H1 (cell line): ENCODE measurements around the gene STAM. TPM values are rescaled to one million over a fixed set of nuclear protein-coding genes. Genes with fewer than 3 reads are reported as not detected.

Source experiments
- CTCF ChIA-PET: fragments of 300-600 bp; sonication (Branson Sonifier 250); formaldehyde crosslinking; loops from one replicate; lab custom pipeline; 2021; ENCODE audit not compliant: partially characterized antibody; lab: Charles Lee
- POLR2A ChIA-PET: fragments of 300-600 bp; sonication (Branson Sonifier 250); formaldehyde crosslinking; loops from one replicate; lab custom pipeline; 2021; ENCODE audit warnings: inconsistent platforms; ENCODE audit not compliant: partially characterized antibody; lab: Charles Lee
- DNase-seq, 2 experiments: peaks; one replicate each; pipeline versions ENCODE4 v3.0.0 to v3.0.0-alpha.2; 2010 to 2022; ENCODE audit warnings: low spot score in 2 of 2, low read depth in 1 of 2, mixed read lengths in 1 of 2
- FAIRE-seq: peaks from 2 replicates; lab custom pipeline; 2011; peaks lifted over from hg19 to GRCh38; lab: Jason Lieb, UNC
- H2AFZ ChIP-seq: 2 replicates; pipeline ENCODE4 v1.8.1; 2012; ENCODE audit warnings: low read length, inconsistent platforms
- H2AK5ac ChIP-seq: 2 replicates; pipeline ENCODE4 v1.6.1; 2013; ENCODE audit warnings: low read depth, low read length
- H2BK120ac ChIP-seq: replicated peaks from 2 replicates; pipeline ENCODE3; 2013; ENCODE audit warnings: low read depth, low read length, inconsistent platforms
- H2BK12ac ChIP-seq: 2 replicates; pipeline ENCODE4 v1.6.1; 2013; ENCODE audit warnings: low read depth, low read length
- H2BK15ac ChIP-seq: 2 replicates; pipeline ENCODE4 v1.6.1; 2013; ENCODE audit warnings: low read length
- H2BK20ac ChIP-seq: 2 replicates; pipeline ENCODE4 v1.6.1; 2013; ENCODE audit warnings: low read length
- H2BK5ac ChIP-seq: 2 replicates; pipeline ENCODE4 v1.6.1; 2013; ENCODE audit warnings: low read depth, low read length
- H3K14ac ChIP-seq: 2 replicates; pipeline ENCODE4 v1.6.1; 2013; ENCODE audit warnings: inconsistent platforms; ENCODE audit not compliant: insufficient read length
- H3K18ac ChIP-seq: 2 replicates; pipeline ENCODE4 v1.6.1; 2013; ENCODE audit warnings: low read length; ENCODE audit errors: extremely low read depth
- H3K23ac ChIP-seq: 2 replicates; pipeline ENCODE4 v1.6.1; 2013; ENCODE audit warnings: inconsistent platforms; ENCODE audit not compliant: insufficient read length
- H3K23me2 ChIP-seq: 2 replicates; pipeline ENCODE4 v1.6.1; 2013; ENCODE audit warnings: low read depth, low read length
- H3K27ac ChIP-seq: 2 replicates; pipeline ENCODE4 v1.6.1; 2011; ENCODE audit warnings: low read depth, low read length, inconsistent platforms
- H3K27me3 ChIP-seq, 4 experiments: replicated peaks in 1 of 4; 1 replicate in 1 of 4; 2 replicates in 3 of 4; pipeline versions ENCODE4 v1.6.1 to v1.8.1; 2011 to 2013; ENCODE audit warnings: low read length in 3 of 4, mild to moderate bottlenecking in 3 of 4, inconsistent platforms in 2 of 4, mixed read lengths in 2 of 4, moderate library complexity in 1 of 4; ENCODE audit not compliant: control insufficient read depth in 3 of 4, insufficient read depth in 3 of 4; ENCODE audit errors: extremely low read depth in 1 of 4
- H3K36me3 ChIP-seq, 4 experiments: 2 replicates each; pipeline versions ENCODE4 v1.6.1 to v1.8.1; 2011 to 2013; ENCODE audit warnings: mild to moderate bottlenecking in 4 of 4, low read length in 3 of 4, moderate library complexity in 2 of 4, control low read depth in 1 of 4, inconsistent platforms in 1 of 4; ENCODE audit not compliant: insufficient read depth in 4 of 4, control insufficient read depth in 2 of 4
- H3K4ac ChIP-seq: replicated peaks from 2 replicates; pipeline ENCODE3; 2013; ENCODE audit warnings: low read length, low read depth, mixed read lengths, inconsistent platforms; ENCODE audit not compliant: insufficient read length
- H3K4me1 ChIP-seq, 4 experiments: replicated peaks in 1 of 4; 1 replicate in 1 of 4; 2 replicates in 3 of 4; pipeline versions ENCODE4 v1.6.1 to v1.8.1; 2011 to 2013; ENCODE audit warnings: low read length in 3 of 4, inconsistent platforms in 2 of 4, mixed read lengths in 1 of 4; ENCODE audit not compliant: insufficient read depth in 4 of 4, control insufficient read depth in 3 of 4
- H3K4me2 ChIP-seq, 2 experiments: 2 replicates each; pipeline versions ENCODE4 v1.6.1 to v1.8.1; 2011 to 2013; ENCODE audit warnings: low read depth in 2 of 2, low read length in 2 of 2, control low read depth in 1 of 2, inconsistent platforms in 1 of 2, mild to moderate bottlenecking in 1 of 2; ENCODE audit not compliant: insufficient read depth in 1 of 2
- H3K4me3 ChIP-seq, 4 experiments: fragments of 200-600, 300-600 bp in 1 of 4; sonication (generic), shearing (Covaris generic), sonication (Bioruptor Twin) in 1 of 4; 2 replicates each; pipeline versions ENCODE4 v1.5.1 to v1.8.1; 2011 to 2016; ENCODE audit warnings: low read length in 4 of 4, low read depth in 3 of 4, control low read depth in 2 of 4, inconsistent platforms in 2 of 4, mild to moderate bottlenecking in 2 of 4, mixed read lengths in 1 of 4, moderate library complexity in 1 of 4; ENCODE audit not compliant: insufficient read depth in 2 of 4; ENCODE audit errors: extremely low read depth in 1 of 4
- H3K56ac ChIP-seq: replicated peaks from 2 replicates; pipeline ENCODE3; 2013; ENCODE audit warnings: low read depth, mild to moderate bottlenecking, mixed read lengths, low read length, inconsistent platforms; ENCODE audit not compliant: insufficient read length
- H3K79me1 ChIP-seq: 2 replicates; pipeline ENCODE4 v1.6.1; 2013; ENCODE audit warnings: low read depth, low read length, control low read depth
- H3K79me2 ChIP-seq, 2 experiments: 2 replicates each; pipeline versions ENCODE4 v1.6.1 to v1.8.1; 2012 to 2013; ENCODE audit warnings: low read length in 2 of 2, mild to moderate bottlenecking in 2 of 2, inconsistent platforms in 1 of 2; ENCODE audit not compliant: insufficient read depth in 2 of 2, control insufficient read depth in 1 of 2
- H3K9ac ChIP-seq, 4 experiments: replicated peaks in 1 of 4; 1 replicate in 1 of 4; 2 replicates in 3 of 4; pipeline versions ENCODE4 v1.6.1 to v1.8.1; 2011 to 2013; ENCODE audit warnings: low read depth in 3 of 4, low read length in 3 of 4, control low read depth in 2 of 4, mild to moderate bottlenecking in 2 of 4, moderate library complexity in 2 of 4, inconsistent platforms in 1 of 4; ENCODE audit errors: extremely low read depth in 1 of 4
- H3K9me3 ChIP-seq, 2 experiments: 2 replicates each; pipeline versions ENCODE4 v1.6.1 to v1.8.1; 2012 to 2013; ENCODE audit warnings: mild to moderate bottlenecking in 2 of 2, moderate library complexity in 2 of 2, control low read depth in 1 of 2, inconsistent platforms in 1 of 2, low read depth in 1 of 2, low read length in 1 of 2, mixed read lengths in 1 of 2; ENCODE audit not compliant: insufficient read depth in 2 of 2
- H4K20me1 ChIP-seq, 2 experiments: replicated peaks in 1 of 2; 2 replicates each; pipeline versions ENCODE3 to v1.8.1; 2011 to 2013; ENCODE audit warnings: inconsistent platforms in 2 of 2, low read length in 2 of 2, mild to moderate bottlenecking in 1 of 2; ENCODE audit not compliant: insufficient read depth in 2 of 2, control insufficient read depth in 1 of 2
- H4K5ac ChIP-seq: 2 replicates; pipeline ENCODE4 v1.6.1; 2013; ENCODE audit warnings: low read length, low read depth, mixed read lengths, inconsistent platforms; ENCODE audit not compliant: insufficient read length
- H4K8ac ChIP-seq: 2 replicates; pipeline ENCODE4 v1.8.0; 2013; ENCODE audit warnings: mild to moderate bottlenecking, moderate library complexity, low read length, inconsistent platforms; ENCODE audit not compliant: insufficient read depth; ENCODE audit errors: extremely low read depth
- H4K91ac ChIP-seq: replicated peaks from 2 replicates; pipeline ENCODE3; 2013; ENCODE audit warnings: low read length, mixed read lengths, inconsistent platforms; ENCODE audit not compliant: insufficient read length
- BACH1 ChIP-seq: IDR thresholded peaks from 2 replicates; pipeline ENCODE4 v1.6.1; 2012; ENCODE audit warnings: low read length, improper control_type of control experiment
- CTBP2 ChIP-seq: IDR thresholded peaks from 2 replicates; pipeline ENCODE4 v1.7.0; 2011; ENCODE audit warnings: borderline replicate concordance, mild to moderate bottlenecking, moderate library complexity, mixed read lengths, low read length; ENCODE audit not compliant: insufficient read depth, insufficient read length
- RAD21 ChIP-seq, 2 experiments: IDR thresholded peaks in 1 of 2; conservative IDR thresholded peaks in 1 of 2; 2 replicates each; pipeline ENCODE4 v1.6.1; 2011; ENCODE audit warnings: low read depth in 2 of 2, low read length in 2 of 2, improper control_type of control experiment in 1 of 2, inconsistent platforms in 1 of 2, mild to moderate bottlenecking in 1 of 2, moderate library complexity in 1 of 2
- WGBS, 2 experiments: shearing (Covaris generic) in 1 of 2; methylation state at CpG; one replicate each; pipeline versions ENCODE4 v1.1.6 to v1.1.7; 2013 to 2015; ENCODE audit warnings: low lambda C conversion rate in 2 of 2, mixed read lengths in 2 of 2, inconsistent platforms in 1 of 2, low coverage in 1 of 2, missing lambda C conversion rate in 1 of 2; ENCODE audit not compliant: insufficient replicate concordance in 2 of 2, insufficient coverage in 1 of 2, insufficient read length in 1 of 2; ENCODE audit errors: extremely low coverage in 1 of 2, missing lambda C conversion rate in 1 of 2; 5-methylcytosine and 5-hydroxymethylcytosine counted together
- polyA plus RNA-seq, 7 experiments: library from polyadenylated mRNA; depleted of rRNA in 3 of 7; stranded (reverse) in 5 of 7; unstranded in 2 of 7; fragments of >200 nt in 5 of 7; fragments of 200-250 nt in 2 of 7; gene quantifications; 1 replicate in 5 of 7; 2 replicates in 1 of 7; 4 replicates in 1 of 7; pipeline versions ENCODE4 v1.2.1 to v1.2.3, GENCODE V29; 2011 to 2013; ENCODE audit warnings: missing spikeins in 2 of 7, mixed read lengths in 2 of 7
- total RNA-seq: library from RNA; stranded (reverse); fragmentation: NEBNext Ultra II Directional; extraction: Animal tissue kit (Norgen Biotek cat#: 25700); gene quantifications from 2 replicates; pipeline ENCODE4 v1.2.1, GENCODE V29; 2021

Gene STAM
- total and polyA plus RNA-seq, 2 of the 8 experiments (the other 6 are each of a cell fraction or from before 2014, with no cell fraction given) = 22.0 to 27.8 TPM

- H4K20me1 ChIP-seq = no peaks in the 10 kb centered on the region
- no peak overlapping the region for H3K4me3 ChIP-seq
- H2BK20ac ChIP-seq = no peak overlapping the region
- no peak for FAIRE-seq
- H3K9ac ChIP-seq = no peak overlapping the region
- no peak overlapping the region for H3K23ac ChIP-seq
- ChIA-PET POLR2A (interaction anchor here (1.1 kb wide), 1 partner anchor 16 kb away, joined by 3 read pairs; no protein-coding TSS in a partner anchor), CTCF (interaction anchor here (1.0 to 1.1 kb wide), 2 partner anchors 10 to 12 kb away, joined by 4 to 7 read pairs; no protein-coding TSS in a partner anchor)
- H2AK5ac ChIP-seq = no peak overlapping the region
- H3K4me2 ChIP-seq = no peak overlapping the region
- no peak for DNase-seq
- H3K4ac ChIP-seq = no peak overlapping the region
- peaks cover 0 to 11% (median 0%) of the 10 kb centered on the region in 4 experiments; a peak in 2 of 8 replicates for H3K36me3 ChIP-seq
- peaks cover 0 to 8% of the 10 kb centered on the region in 2 experiments; a peak in 2 of 4 replicates for H3K9me3 ChIP-seq
- no peak overlapping the region for H3K56ac ChIP-seq
- H3K23me2 ChIP-seq = no peaks in the 10 kb centered on the region
- H2BK15ac ChIP-seq = no peak overlapping the region
- no peak overlapping the region for H4K5ac ChIP-seq
- H2BK120ac ChIP-seq = no peak overlapping the region
- no peaks in the 10 kb centered on the region for H3K79me2 ChIP-seq
- no peak overlapping the region for H2AFZ ChIP-seq
- no peak overlapping the region for H4K8ac ChIP-seq
- H4K91ac ChIP-seq = no peak overlapping the region
- no peak for TF ChIP-seq BACH1
- no peak for TF ChIP-seq CTBP2
- TF ChIP-seq RAD21 (IDR thresholded peaks at IDR 0.05 in 1 of 2, conservative IDR thresholded peaks at IDR 0.05 in 1 of 2; ENCODE audit: low read depth in 2 of 2, low read length in 2 of 2) = no peak
- no peak overlapping the region for H3K18ac ChIP-seq
- H3K79me1 ChIP-seq = no peaks in the 10 kb centered on the region
- no peaks in the 10 kb centered on the region for H3K27me3 ChIP-seq
- 93% methylated on average over 7 of the region's 7 CpGs; no CpG with 5 or more reads in 1 of the 2 experiments for WGBS, 2 experiments
- no peak overlapping the region for H2BK5ac ChIP-seq
- H3K4me1 ChIP-seq = no peaks in the 10 kb centered on the region
- no peak overlapping the region for H2BK12ac ChIP-seq
- no peak overlapping the region for H3K27ac ChIP-seq
- H3K14ac ChIP-seq = no peak overlapping the region
Observed at GRCh38 chr10:17725703-17726102, 81.8 kb downstream of the STAM start.
